ENCODE data around the gene FAM83C.
A peak's percentile ranks its signal among the peaks of the same experiment; 100 is the strongest.

Gene FAM83C

GRCh38 chr20:35280523-35280922 is 11.7 kb downstream of the FAM83C start:
- DNase-seq (ENCODE audit: low read depth) = no peak
- H3K4me3 ChIP-seq (ENCODE audit: low read length) = no peak overlapping the region
- no peak for TF ChIP-seq CTCF (conservative IDR thresholded peaks at IDR 0.05; ENCODE audit: low read depth, low read length)

- no peak overlapping the region for H3K4me3 ChIP-seq (ENCODE audit: low read length)
- TF ChIP-seq CTCF (conservative IDR thresholded peaks at IDR 0.05; ENCODE audit: low read depth, low read length) = no peak
- DNase-seq (ENCODE audit: low read depth) = no peak
These were observed 12.6 kb downstream of the FAM83C start for GRCh38 chr20:35279533-35280174.

DNA sequence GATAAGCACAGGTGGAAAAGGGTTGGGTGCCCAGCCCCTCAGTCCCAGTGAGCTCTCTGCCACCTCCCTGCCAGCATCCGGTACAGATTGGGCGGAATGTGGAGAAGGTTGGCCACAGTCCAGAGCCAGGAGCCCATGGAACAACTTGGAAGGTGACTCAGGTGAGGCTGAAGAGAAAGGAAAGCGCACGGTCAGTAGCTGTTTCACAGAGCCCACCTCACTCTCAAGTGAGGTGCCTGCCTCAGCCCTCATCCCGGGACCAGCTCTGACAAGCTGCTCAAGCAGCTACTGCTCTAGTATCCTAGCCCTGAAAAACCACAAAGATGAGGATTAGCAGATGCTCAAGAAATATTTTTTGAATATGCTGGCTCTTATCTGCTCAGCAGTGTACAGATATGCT is 13.2 kb downstream of the FAM83C start:
- TF ChIP-seq CTCF (conservative IDR thresholded peaks at IDR 0.05; ENCODE audit: low read depth, low read length) = no peak
- no peak overlapping the region for H3K4me3 ChIP-seq (ENCODE audit: low read length)
- no peak for DNase-seq (ENCODE audit: low read depth)

DNA sequence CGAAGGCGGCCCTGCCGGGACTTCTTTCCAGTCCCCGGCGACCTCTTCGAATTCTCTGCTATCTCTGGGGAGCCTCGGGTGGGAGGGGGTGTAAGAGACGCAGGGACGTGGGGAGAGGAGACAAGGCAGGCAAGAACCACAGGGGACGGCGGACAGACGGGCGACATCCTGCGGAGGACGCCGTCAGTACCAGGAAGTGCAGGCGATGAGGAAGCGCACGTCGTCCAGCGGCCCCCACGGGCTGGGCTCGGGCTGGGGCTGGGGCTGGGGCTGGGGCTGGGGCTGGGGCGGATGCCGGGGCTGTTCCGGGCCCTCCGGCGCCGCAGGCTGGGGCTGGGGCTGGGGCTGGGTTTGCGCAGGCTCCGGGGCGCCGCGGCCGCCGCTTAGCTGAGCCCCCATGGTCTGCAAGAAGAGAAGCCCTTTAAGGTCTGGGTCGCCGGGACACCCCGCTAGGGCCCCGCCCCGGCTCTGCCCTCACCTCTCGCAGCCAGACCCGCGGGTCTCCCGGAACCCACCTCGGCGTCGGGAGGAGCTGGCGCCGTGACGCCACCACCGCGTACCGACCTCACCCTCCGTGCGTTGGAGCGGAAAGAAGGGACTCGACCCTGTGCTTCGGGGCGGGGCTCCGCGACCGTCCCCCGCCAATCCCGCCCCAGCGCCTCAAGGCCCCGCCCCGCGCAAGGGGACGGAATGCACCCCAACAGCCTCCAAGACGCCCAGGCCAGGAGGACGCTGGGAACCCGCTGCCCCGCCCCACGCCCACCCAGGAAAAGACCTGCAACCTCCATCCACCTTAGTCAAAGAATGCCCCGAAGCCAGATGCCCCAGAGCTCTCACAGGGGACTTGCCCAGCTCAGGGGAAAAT is 14.5 kb downstream of the FAM83C start, which contains the start of gene MMP24OS:
TSS of gene MMP24OS (minus strand) at position 592 of the 865 bp plus-strand sequence. CDS start at position 399, 193 bp downstream.
- peak; percentile 69 for DNase-seq (ENCODE audit: low read depth)
- H3K4me3 ChIP-seq (ENCODE audit: low read length) = peak within 1 kb of the TSS; percentile 90
- TF ChIP-seq CTCF (conservative IDR thresholded peaks at IDR 0.05; ENCODE audit: low read depth, low read length) = peak; percentile 11

- no peak for TF ChIP-seq CTCF (conservative IDR thresholded peaks at IDR 0.05; ENCODE audit: low read depth, low read length)
- H3K4me3 ChIP-seq (ENCODE audit: low read length) = peak overlapping the region; percentile 90
- DNase-seq (ENCODE audit: low read depth) = no peak
These were observed 15.1 kb downstream of the FAM83C start for GRCh38 chr20:35277127-35277526.

DNA sequence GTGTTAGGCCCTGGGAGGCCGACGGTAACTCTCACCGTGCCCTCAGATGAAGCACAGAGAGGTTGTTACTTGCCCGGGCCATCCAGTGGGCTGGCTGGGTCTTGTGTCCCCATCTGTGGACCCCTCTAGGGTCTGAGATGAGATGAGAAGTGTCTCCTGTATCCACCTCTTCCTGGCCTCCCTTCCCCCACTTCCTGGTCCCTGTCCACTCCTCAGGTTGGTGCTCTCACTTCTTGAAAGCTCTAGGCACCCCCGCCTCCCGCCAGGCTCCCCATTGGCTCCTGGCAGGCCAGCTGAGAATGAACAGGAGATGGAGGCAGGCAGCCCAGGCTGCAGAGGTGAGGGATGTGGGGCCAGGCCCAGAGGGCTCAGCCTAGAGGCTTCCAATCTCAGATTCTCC is 15.8 kb downstream of the FAM83C start:
- no peak for TF ChIP-seq CTCF (conservative IDR thresholded peaks at IDR 0.05; ENCODE audit: low read depth, low read length)
- no peak for DNase-seq (ENCODE audit: low read depth)
- peak overlapping the region; percentile 90 for H3K4me3 ChIP-seq (ENCODE audit: low read length)
